ENCODE data around the gene ROBO4.
A peak's percentile ranks its signal among the peaks of the same experiment; 100 is the strongest.

The ROBO4 gene

GRCh38 chr11:124889191-124890091 is 8.2 kb downstream of the ROBO4 start:
- no peak for DNase-seq (ENCODE audit: low read depth)

- no peak for DNase-seq (ENCODE audit: low read depth)
These were observed 10.0 kb downstream of the ROBO4 start for GRCh38 chr11:124887667-124888013.

DNA sequence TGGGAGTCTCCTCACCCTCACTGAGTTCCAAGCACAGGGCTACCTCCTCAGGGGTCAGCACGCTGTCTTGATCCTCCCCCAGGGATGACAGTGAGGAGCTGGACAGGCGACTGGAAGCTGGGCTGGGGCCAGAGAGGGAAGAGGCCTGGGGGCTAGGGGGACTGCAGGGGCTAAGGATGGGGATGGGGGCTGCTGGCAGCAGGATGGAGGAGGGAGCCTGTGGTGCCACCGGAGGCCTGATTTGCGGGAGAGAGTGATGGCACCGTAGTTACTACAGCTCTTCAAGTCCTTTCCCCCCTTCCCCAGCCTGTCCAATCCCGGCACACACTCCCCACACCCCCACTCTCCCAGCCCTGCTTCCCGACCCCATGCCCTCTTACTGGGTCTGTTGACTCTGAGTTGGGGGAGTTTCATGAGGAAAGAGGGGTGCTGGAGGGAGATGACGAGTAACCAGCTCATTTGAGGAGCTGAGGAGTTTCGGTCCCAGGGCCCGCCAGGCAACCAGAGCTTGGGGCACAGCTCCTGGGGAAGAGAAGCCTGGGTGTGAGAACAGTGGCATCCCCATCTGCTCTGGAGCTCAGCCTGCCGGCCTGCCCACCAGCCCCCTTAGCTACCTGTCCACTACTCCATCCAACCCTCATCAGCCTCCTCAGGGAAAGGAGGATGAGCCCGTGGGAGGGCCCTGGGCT is 10.5 kb downstream of the ROBO4 start:
- no peak for DNase-seq (ENCODE audit: low read depth)

- DNase-seq (ENCODE audit: low read depth) = no peak
These were observed 11.2 kb downstream of the ROBO4 start for GRCh38 chr11:124886476-124886875.

- DNase-seq (ENCODE audit: low read depth) = no peak
These were observed 12.7 kb downstream of the ROBO4 start for GRCh38 chr11:124884869-124885479.

GRCh38 chr11:124884340-124884739 is 13.3 kb downstream of the ROBO4 start:
- no peak for DNase-seq (ENCODE audit: low read depth)

GRCh38 chr11:124882339-124883071 is 15.2 kb downstream of the ROBO4 start:
- DNase-seq (ENCODE audit: low read depth) = no peak

DNA sequence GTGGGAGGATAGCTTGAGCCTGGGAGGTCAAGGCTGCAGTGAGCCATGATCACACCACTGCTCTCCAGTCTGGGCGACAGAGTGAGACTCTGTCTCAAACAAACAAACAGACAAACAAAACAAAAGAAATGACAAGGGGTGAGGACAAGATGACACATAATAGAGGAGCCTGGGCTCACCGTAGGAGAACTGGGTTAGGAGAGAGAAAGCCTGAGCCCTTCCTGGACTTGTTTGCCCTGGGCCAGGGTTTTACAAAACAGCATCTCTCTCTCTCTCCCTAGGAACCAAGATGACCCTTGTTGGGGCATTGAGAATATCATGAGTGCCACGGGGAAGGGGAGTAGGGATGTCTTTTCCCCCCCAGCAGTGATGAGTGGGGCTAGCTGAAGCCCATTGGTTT is 16.7 kb downstream of the ROBO4 start:
- DNase-seq (ENCODE audit: low read depth) = no peak

- DNase-seq (ENCODE audit: low read depth) = no peak
These were observed 17.4 kb downstream of the ROBO4 start for GRCh38 chr11:124880290-124880611.

DNA sequence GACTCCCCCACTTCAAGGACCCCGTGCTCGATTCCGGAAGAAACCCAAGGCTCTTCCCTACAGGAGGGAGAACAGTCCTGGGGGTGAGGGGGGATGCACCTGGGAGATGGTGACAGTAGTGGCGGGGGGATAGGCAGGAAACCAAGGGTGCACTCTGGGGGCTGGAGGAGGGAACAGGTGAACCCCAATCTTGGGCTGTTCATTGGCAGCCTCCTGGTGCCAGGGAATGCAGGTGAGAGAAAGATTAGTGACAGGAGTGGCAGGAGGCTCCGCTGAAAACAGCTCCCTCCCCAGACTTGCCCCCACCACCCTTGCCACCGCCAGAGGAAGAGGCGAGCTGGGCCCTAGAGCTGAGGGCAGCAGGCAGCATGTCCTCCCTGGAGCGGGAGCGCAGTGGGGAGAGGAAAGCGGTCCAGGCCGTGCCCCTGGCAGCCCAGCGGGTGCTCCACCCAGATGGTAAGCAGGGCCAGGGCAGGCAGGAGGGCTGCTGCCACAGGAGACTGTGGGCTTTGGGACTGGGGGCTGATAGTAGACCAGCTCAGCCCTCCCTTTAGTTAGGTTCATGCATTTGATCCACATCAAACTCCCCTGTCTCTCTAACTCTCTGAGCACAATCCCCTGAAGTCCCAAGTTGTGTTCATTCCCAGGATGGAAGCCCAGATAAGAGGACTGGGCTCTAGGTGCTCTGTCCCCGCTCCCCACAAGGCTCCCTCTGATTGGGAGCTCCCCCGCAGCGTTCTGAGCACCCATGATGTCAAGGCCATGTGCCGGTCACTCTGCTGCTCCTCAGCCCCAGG is 18.0 kb downstream of the ROBO4 start:
- DNase-seq (ENCODE audit: low read depth) = no peak

GRCh38 chr11:124878759-124879492 is 18.7 kb downstream of the ROBO4 start:
- DNase-seq (ENCODE audit: low read depth) = no peak

- DNase-seq (ENCODE audit: low read depth) = no peak
These were observed 19.5 kb downstream of the ROBO4 start for GRCh38 chr11:124877910-124878758.

GRCh38 chr11:124877631-124877909 is 20.1 kb downstream of the ROBO4 start:
- DNase-seq (ENCODE audit: low read depth) = no peak

DNA sequence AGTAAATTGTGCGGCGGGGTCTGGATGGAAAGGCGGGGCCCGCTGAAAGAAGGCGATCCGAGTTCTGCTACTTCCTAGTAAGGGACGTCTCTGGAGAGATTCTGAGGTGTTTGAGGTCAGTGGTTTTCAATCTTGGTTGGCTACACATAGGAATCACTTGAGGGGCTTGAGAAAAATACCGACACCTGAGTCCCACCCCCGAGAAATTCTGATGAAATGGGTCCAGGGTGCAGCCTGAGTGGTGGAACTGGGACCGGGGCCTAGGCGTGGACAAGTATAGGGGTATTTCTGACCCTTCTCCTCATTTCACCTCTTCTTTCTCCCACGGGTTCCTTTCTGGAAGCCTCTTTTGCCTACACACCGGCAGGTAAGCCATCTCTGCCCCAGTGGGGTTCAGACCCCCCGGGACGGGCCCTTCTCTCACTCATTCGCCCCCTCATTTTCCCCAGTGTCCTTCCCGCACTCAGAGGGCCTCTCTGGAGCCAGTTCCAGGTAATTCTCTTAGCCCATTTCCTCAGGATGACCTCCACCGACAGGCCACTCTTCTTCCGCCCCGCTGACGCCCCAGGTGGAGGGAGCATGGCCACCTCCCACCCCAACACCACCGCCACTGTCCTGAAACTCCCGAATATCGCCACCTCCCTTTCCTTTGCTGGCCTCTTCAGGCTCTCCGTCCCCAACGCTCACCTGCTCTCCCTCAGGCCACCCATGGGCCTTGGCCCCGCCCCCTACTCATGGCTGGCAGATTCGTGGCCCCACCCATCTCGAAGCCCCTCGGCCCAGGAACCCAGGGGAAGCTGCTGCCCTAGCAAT is 20.6 kb downstream of the ROBO4 start:
- DNase-seq (ENCODE audit: low read depth) = no peak

GRCh38 chr11:124875943-124876817 is 21.5 kb downstream of the ROBO4 start:
- peak; percentile 95 for DNase-seq (ENCODE audit: low read depth)

DNA sequence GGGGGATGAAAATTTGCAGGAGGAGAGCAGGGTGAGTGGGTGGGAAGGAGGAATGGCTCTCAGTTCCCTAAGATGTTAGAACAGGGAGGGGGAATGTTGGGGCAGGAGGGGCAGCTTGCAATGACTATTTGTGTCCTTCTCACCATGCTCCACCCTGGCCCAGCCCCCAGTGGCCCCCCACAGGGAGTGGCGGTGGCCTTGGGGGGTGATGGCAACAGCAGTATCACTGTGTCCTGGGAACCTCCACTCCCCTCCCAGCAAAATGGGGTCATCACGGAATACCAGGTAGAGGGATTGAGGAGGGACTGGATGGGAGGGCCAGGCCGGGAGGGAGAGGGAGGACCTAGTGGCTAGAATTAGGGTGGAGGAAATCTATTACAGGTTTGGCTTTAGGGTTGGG is 22.3 kb downstream of the ROBO4 start:
- no peak for DNase-seq (ENCODE audit: low read depth)

DNA sequence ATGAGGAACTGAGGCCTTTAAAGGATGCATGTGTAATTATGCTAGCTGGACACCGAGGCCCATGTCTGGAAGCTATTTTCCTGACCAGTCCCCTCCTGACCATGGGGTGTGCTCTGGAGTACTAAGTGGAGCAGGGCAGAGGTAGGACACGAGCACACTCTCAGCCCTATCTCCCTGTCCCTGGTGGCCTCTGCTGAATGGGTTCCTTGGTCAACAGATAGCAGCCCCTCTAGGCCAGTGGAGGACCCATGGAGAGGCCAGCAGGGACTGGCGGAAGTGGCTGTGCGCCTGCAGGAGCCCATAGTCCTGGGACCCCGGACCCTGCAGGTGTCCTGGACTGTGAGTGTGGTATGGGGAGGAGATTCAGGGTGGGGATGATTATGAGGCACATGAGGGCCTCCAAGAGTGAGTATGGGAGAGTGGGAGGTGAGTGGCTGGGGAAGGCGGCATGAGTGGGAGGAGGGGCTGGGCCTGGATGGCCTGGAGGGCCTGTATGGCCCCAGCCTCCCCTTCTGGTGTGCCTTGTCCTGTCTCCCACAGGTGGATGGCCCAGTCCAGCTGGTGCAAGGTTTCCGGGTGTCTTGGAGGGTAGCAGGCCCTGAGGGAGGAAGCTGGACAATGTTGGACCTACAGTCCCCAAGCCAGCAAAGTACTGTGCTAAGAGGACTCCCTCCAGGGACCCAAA is 23.0 kb downstream of the ROBO4 start:
- DNase-seq (ENCODE audit: low read depth) = no peak

DNA sequence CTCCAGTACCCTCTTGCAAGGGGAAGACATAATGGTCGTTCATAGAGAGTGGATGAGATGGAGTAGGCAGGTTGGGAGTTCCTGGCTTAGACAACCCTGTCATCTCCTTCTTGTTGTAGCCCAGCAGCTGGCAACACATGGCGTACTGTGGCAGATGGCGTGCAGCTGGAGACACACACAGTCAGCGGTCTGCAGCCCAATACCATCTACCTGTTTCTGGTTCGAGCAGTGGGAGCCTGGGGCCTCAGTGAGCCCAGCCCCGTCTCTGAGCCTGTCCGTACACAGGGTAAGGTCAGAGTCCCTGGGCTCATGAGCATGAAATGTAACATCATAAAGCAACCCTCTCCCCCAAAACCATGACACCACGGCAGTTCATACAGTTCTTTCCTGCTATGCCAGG is 23.7 kb downstream of the ROBO4 start:
- no peak for DNase-seq (ENCODE audit: low read depth)

Data from fibroblast of the conjunctiva (primary cell).